A549 (cell line): Measurements from ENCODE around the gene KLRF1.

ENCODE experiments used
- BHLHE40 ChIP-seq: IDR thresholded peaks from 2 replicates; pipeline ENCODE4 v1.6.1; 2012; ENCODE audit warnings: low read depth, low read length, inconsistent platforms
- CEBPB ChIP-seq, 2 experiments: fragments of >200 bp in 1 of 2; sonication (Bioruptor Twin) in 1 of 2; formaldehyde crosslinking in 1 of 2; IDR thresholded peaks; 2 replicates each; pipeline ENCODE4 v1.6.1; 2012 to 2016
- CTCF ChIP-seq: fragments of >200 bp; sonication (Bioruptor Twin); formaldehyde crosslinking; IDR thresholded peaks from 3 replicates; pipeline ENCODE4 v1.5.1; 2016
- MAX ChIP-seq: IDR thresholded peaks from 2 replicates; pipeline ENCODE4 v1.6.1; 2012
- MYC ChIP-seq: IDR thresholded peaks from 2 replicates; pipeline ENCODE4 v1.6.1; 2012; ENCODE audit warnings: mild to moderate bottlenecking, inconsistent platforms, low read length, improper control_type of control experiment, borderline replicate concordance
- POLR2A ChIP-seq: IDR thresholded peaks from 2 replicates; pipeline ENCODE4 v1.6.1; 2012; ENCODE audit warnings: mild to moderate bottlenecking, low read length
- RFX5 ChIP-seq: fragments of 450-650 bp; IDR thresholded peaks from 2 replicates; pipeline ENCODE4 v1.7.1; 2014; ENCODE audit warnings: antibody characterized with exemption, mild to moderate bottlenecking, moderate library complexity
- TP53 ChIP-seq: fragments of 250-450 bp; sonication (Bioruptor Pico); IDR thresholded peaks from 2 replicates; pipeline ENCODE4 v1.5.0; 2021; ENCODE audit warnings: mild to moderate bottlenecking, moderate library complexity
- USF2 ChIP-seq: fragments of 450-650 bp; IDR thresholded peaks from 2 replicates; pipeline ENCODE4 v1.6.1; 2014; ENCODE audit warnings: antibody characterized with exemption

- TF ChIP-seq POLR2A (no peak), USF2 (no peak), CTCF (no peak), RFX5 (no peak), CEBPB (IDR thresholded peaks at IDR 0.05) (no peak), TP53 (CRISPR knock-in tag) (no peak), MAX (no peak), BHLHE40 (no peak), MYC (no peak)
Measured at GRCh38 chr12:9779209-9779608, 48.1 kb upstream of the KLRF1 start.
